GM13976 (cell line): ENCODE data around the gene SERINC1.

Source experiments
- DNase-seq: peaks from one replicate; pipeline ENCODE4 v3.0.0; 2012; ENCODE audit warnings: low spot score
- in situ Hi-C: fragments of 300-500 bp; cut with MboI; formaldehyde crosslinking; loops from one replicate; pipeline ENCODE4 v1.12.0; 2022; ENCODE audit warnings: low sequenced_read_pairs, mixed read lengths, inconsistent platforms; ENCODE audit not compliant: unreplicated experiment
- TF ChIP-seq, protein P1 (sequence below): IDR thresholded peaks from 2 replicates; pipeline ENCODE4 v1.5.1; 2012; ENCODE audit warnings: borderline replicate concordance, mild to moderate bottlenecking; ENCODE audit not compliant: insufficient read depth; ENCODE audit errors: extremely low read depth, missing control alignments, control extremely low read depth

Gene SERINC1

DNA sequence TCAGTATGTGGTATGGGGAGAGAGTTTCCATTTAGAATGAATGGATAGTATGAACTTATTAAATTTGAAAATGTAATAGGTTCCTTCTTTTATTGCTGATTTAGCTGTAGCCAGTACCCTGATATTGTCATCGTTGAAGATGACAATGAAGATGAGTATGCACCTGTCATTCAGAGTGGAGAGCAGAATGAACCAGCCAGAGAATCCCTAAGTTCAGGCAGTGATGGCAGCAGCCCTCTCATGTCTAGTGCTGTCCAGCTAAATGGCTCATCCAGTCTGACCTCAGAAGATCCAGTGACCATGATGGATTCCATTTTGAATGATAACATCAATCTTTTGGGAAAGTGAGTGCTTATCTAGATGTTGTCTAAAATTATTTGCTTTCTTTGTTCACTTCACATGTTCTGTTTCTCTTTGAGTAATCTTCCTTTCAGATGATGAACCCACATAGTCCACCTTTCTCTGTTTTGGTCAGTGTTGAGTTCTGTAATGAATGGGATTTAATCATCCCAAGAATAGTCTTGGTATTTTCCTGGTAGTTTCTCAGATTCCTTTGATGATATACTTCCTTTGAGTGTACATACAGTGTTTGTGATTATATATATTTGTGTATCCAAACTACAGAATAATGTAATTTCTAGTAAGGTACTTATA lies 48.9 kb downstream of the SERINC1 start:
- TF ChIP-seq, protein P1, sequence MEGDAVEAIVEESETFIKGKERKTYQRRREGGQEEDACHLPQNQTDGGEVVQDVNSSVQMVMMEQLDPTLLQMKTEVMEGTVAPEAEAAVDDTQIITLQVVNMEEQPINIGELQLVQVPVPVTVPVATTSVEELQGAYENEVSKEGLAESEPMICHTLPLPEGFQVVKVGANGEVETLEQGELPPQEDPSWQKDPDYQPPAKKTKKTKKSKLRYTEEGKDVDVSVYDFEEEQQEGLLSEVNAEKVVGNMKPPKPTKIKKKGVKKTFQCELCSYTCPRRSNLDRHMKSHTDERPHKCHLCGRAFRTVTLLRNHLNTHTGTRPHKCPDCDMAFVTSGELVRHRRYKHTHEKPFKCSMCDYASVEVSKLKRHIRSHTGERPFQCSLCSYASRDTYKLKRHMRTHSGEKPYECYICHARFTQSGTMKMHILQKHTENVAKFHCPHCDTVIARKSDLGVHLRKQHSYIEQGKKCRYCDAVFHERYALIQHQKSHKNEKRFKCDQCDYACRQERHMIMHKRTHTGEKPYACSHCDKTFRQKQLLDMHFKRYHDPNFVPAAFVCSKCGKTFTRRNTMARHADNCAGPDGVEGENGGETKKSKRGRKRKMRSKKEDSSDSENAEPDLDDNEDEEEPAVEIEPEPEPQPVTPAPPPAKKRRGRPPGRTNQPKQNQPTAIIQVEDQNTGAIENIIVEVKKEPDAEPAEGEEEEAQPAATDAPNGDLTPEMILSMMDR = no peak
- no peak for DNase-seq
- in situ Hi-C loops = no loop called here

DNA sequence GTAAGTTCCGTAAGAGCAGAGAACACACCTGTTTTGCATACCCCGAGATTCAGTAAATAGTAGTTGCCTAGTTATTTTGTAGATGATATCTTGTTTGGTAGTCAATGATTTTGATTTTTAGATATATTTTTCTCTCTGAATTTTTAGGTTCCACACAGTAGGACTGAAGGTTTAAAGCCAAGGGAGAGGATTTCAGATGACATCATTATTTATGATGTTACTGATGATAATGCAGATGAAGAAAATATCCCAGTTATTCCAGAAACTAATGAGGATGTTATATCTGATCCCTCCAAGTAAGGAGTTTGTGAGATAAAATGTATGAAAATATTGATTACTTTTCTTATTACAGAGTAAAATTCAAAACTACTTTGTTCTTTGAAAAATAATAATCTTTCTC lies 49.6 kb downstream of the SERINC1 start:
- DNase-seq = no peak
- TF ChIP-seq, protein P1 = no peak
- in situ Hi-C loops = no loop called here

DNA sequence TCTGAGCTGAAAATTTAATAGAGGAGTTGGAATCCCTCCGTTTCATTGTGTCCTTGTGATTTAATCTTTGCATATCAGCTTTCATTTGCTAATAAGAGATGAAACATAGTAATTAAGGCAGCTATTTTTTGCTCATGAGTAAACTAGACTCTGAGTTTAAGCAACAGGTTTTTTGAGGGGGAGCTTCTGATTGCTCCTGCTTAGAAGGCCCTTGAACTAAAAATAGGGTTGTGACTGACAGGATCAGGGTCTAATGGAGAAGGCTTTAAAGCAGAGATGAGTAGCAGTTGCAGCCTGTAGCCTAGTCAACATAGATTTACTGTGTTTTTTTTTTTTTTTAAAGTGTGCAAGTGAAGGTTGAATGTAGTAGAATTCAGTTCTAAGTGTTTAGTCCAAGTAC lies 54.8 kb downstream of the SERINC1 start:
- in situ Hi-C loops = no loop called here
- no peak for DNase-seq
- TF ChIP-seq, protein P1 = no peak

DNA sequence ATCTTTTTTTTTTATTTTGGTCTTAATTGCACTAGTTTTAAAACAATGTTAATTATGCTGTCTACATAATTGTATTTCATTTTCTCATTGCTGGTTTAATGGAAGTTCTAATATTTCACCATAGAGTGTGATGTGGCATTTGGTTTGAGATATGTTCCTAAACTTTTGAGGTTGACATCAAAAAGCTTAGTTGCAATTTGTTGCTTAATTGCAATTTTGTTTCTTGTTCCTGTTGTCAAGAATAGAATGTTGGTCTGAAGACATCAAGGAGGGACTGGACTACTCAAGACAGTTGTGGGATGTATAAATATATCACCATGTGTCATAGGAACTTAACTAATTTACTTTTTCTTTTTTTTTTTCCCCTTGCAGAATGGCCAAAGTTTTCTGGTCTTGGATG lies 59.6 kb downstream of the SERINC1 start:
- in situ Hi-C loops = no loop called here
- TF ChIP-seq, protein P1 = no peak

DNA sequence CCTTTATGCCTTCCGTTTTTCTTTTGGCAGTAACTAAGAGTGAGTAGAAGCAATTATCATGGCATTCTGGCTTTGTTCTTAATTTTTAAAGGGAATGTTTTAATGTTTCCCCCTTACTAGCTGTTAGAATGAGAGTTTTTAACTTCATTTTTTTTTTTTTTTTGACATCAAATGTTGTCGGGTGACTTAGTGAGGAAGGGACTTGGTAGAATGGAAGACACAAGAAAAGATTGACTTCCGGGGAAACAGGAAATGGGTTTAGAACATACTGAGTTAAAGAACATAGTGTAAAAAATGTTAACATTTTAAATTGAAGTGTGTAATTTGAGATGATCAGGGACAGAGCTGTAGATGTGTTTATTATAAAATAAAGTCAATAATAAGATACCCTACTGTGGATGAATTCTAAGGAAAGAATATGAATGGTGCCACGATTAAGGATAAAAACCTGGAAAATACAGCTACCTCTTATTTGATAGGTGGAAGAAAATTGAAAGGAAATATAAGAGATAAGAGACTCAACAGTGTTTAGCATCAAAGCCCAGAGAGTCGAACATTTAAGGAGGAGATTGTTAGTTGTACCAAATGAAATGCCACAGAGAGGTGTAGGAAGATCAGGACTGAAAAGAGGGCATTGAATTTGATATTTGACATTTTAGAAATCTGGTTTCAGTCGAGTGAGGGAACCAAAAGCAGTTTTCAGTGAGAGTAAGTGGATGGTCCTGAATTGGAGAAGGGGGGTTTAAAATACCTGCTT lies 62.7 kb downstream of the SERINC1 start:
- in situ Hi-C loops = no loop called here
- no peak for DNase-seq
- TF ChIP-seq, protein P1 = no peak

More for the DNA sequence above, 59.6 kb downstream of the SERINC1 start:
- no peak for DNase-seq

DNA sequence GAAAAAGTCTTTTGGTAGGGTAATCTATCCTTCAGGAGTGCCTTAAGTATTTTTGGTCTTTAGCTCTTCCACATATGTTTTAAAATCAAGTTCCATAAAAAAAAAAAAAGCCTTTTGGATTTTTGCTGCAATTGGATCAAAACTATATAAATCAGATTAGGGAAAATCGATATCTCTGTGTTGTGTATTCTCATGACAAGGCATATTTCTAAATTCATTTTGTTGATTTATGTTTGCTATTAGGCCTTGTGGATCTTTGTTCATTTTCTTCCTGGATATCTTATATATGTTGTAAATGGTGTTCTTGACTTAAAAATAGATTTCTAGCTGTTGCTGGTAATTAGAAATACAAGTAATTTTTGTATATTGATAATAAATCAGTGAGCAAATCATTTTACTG lies 63.4 kb downstream of the SERINC1 start:
- in situ Hi-C loops = no loop called here
- TF ChIP-seq, protein P1 = no peak
- no peak for DNase-seq
